ENCODE results near the gene NSDHL. TPM values are rescaled to one million over a fixed set of nuclear protein-coding genes. Genes with fewer than 3 reads are reported as not detected.

NSDHL gene
- total RNA-seq, 2 experiments from 2014 or later, result 20.0 to 20.6 TPM

GRCh38 chrX:152876931-152877840, 46.3 kb downstream of the NSDHL start:
- Mint-ChIP-seq H3K36me3 (ENCODE audit: low read depth) (no peaks in the 10 kb centered on the region), H3K27ac (no peak overlapping the region), H3K4me1 (peaks cover 2% of the 10 kb centered on the region), H3K9me3 (ENCODE audit: low read depth) (no peaks in the 10 kb centered on the region), H3K27me3 (no peaks in the 10 kb centered on the region), H3K4me3 (no peak overlapping the region)
- CTCF ChIA-PET, result no interaction called here
- intact Hi-C loops (cut with DNase I, micrococcal nuclease), result no loop called here
- ATAC-seq (no peak), DNase-seq (no peak)
- POLR2A ChIA-PET, result no interaction called here

- POLR2A ChIA-PET, result no interaction called here
- CTCF ChIA-PET, result no interaction called here
- intact Hi-C loops (cut with DNase I, micrococcal nuclease), result no loop called here
- DNase-seq (no peak), ATAC-seq (no peak)
- no peaks in the 10 kb centered on the region for H3K9me3 Mint-ChIP-seq (ENCODE audit: low read depth)
- H3K36me3 Mint-ChIP-seq (ENCODE audit: low read depth), result no peaks in the 10 kb centered on the region
- no peaks in the 10 kb centered on the region for H3K4me1 Mint-ChIP-seq
- H3K27me3 Mint-ChIP-seq, result no peaks in the 10 kb centered on the region
- no peak overlapping the region for H3K4me3 Mint-ChIP-seq
- H3K27ac Mint-ChIP-seq, result no peak overlapping the region
Observed at GRCh38 chrX:152878976-152879755, 48.3 kb downstream of the NSDHL start.

GRCh38 chrX:152881289-152881688, 50.4 kb downstream of the NSDHL start:
- Mint-ChIP-seq H3K36me3 (ENCODE audit: low read depth) (no peaks in the 10 kb centered on the region), H3K4me1 (no peaks in the 10 kb centered on the region), H3K27me3 (no peaks in the 10 kb centered on the region), H3K9me3 (ENCODE audit: low read depth) (no peaks in the 10 kb centered on the region), H3K27ac (no peak overlapping the region), H3K4me3 (no peak overlapping the region)
- ChIA-PET CTCF (no interaction called here), POLR2A (no interaction called here)
- DNase-seq (no peak), ATAC-seq (no peak)
- intact Hi-C loops (cut with DNase I, micrococcal nuclease), result no loop called here

- H3K4me3 Mint-ChIP-seq, result no peak overlapping the region
- intact Hi-C loops (cut with DNase I, micrococcal nuclease), result no loop called here
- peaks cover 5% of the 10 kb centered on the region for H3K27me3 Mint-ChIP-seq
- POLR2A ChIA-PET, result no interaction called here
- CTCF ChIA-PET, result no interaction called here
- H3K9me3 Mint-ChIP-seq (ENCODE audit: low read depth), result no peaks in the 10 kb centered on the region
- no peak overlapping the region for H3K27ac Mint-ChIP-seq
- H3K36me3 Mint-ChIP-seq (ENCODE audit: low read depth), result no peaks in the 10 kb centered on the region
- ATAC-seq (no peak), DNase-seq (no peak)
- H3K4me1 Mint-ChIP-seq, result no peaks in the 10 kb centered on the region
Observed at GRCh38 chrX:152884171-152884570, 53.3 kb downstream of the NSDHL start.

GRCh38 chrX:152886716-152887115, 55.9 kb downstream of the NSDHL start:
- Mint-ChIP-seq H3K27me3 (peaks cover 22% of the 10 kb centered on the region), H3K4me1 (no peaks in the 10 kb centered on the region), H3K36me3 (ENCODE audit: low read depth) (no peaks in the 10 kb centered on the region), H3K4me3 (no peak overlapping the region), H3K27ac (no peak overlapping the region), H3K9me3 (ENCODE audit: low read depth) (no peaks in the 10 kb centered on the region)
- intact Hi-C loops (cut with DNase I, micrococcal nuclease), result no loop called here
- ATAC-seq, result no peak
- no peak for DNase-seq
- POLR2A ChIA-PET, result no interaction called here
- CTCF ChIA-PET, result no interaction called here

- Mint-ChIP-seq H3K36me3 (ENCODE audit: low read depth) (no peaks in the 10 kb centered on the region), H3K27ac (no peak overlapping the region), H3K27me3 (peaks cover 34% of the 10 kb centered on the region), H3K9me3 (ENCODE audit: low read depth) (no peaks in the 10 kb centered on the region), H3K4me3 (no peak overlapping the region), H3K4me1 (no peaks in the 10 kb centered on the region)
- DNase-seq (no peak), ATAC-seq (no peak)
- intact Hi-C loops (cut with DNase I, micrococcal nuclease), result no loop called here
- CTCF ChIA-PET, result no interaction called here
- POLR2A ChIA-PET, result no interaction called here
Observed at GRCh38 chrX:152892499-152892898, 61.6 kb downstream of the NSDHL start.

GRCh38 chrX:152892999-152893891, 62.4 kb downstream of the NSDHL start:
- CTCF ChIA-PET, result no interaction called here
- H3K4me3 Mint-ChIP-seq, result no peak overlapping the region
- POLR2A ChIA-PET, result no interaction called here
- peaks cover 32% of the 10 kb centered on the region for H3K27me3 Mint-ChIP-seq
- H3K9me3 Mint-ChIP-seq (ENCODE audit: low read depth), result no peaks in the 10 kb centered on the region
- H3K36me3 Mint-ChIP-seq (ENCODE audit: low read depth), result no peaks in the 10 kb centered on the region
- H3K4me1 Mint-ChIP-seq, result no peaks in the 10 kb centered on the region
- DNase-seq, result no peak
- no peak overlapping the region for H3K27ac Mint-ChIP-seq
- ATAC-seq, result no peak
- intact Hi-C loops (cut with DNase I, micrococcal nuclease), result no loop called here

- ATAC-seq, result no peak
- Mint-ChIP-seq H3K27me3 (peaks cover 29% of the 10 kb centered on the region), H3K36me3 (ENCODE audit: low read depth) (no peaks in the 10 kb centered on the region), H3K27ac (no peak overlapping the region), H3K4me3 (no peak overlapping the region), H3K9me3 (ENCODE audit: low read depth) (no peaks in the 10 kb centered on the region), H3K4me1 (no peaks in the 10 kb centered on the region)
- POLR2A ChIA-PET, result no interaction called here
- CTCF ChIA-PET, result interaction anchor here (0.7 kb wide), 1 partner anchor 31 kb away, joined by 3 read pairs; no protein-coding TSS in a partner anchor
- DNase-seq, result no peak
- intact Hi-C loops (cut with DNase I, micrococcal nuclease), result no loop called here
Observed at GRCh38 chrX:152893980-152894610, 63.2 kb downstream of the NSDHL start.

- no peak overlapping the region for H3K27ac Mint-ChIP-seq
- ATAC-seq, result no peak
- DNase-seq, result no peak
- CTCF ChIA-PET, result interaction anchor here (0.6 kb wide), 1 partner anchor 37 kb away, joined by 5 read pairs; no protein-coding TSS in a partner anchor
- intact Hi-C loops (cut with DNase I, micrococcal nuclease), result no loop called here
- H3K9me3 Mint-ChIP-seq (ENCODE audit: low read depth), result no peaks in the 10 kb centered on the region
- H3K27me3 Mint-ChIP-seq, result peaks cover 26% of the 10 kb centered on the region
- POLR2A ChIA-PET, result no interaction called here
- H3K36me3 Mint-ChIP-seq (ENCODE audit: low read depth), result no peaks in the 10 kb centered on the region
- H3K4me3 Mint-ChIP-seq, result no peak overlapping the region
- no peaks in the 10 kb centered on the region for H3K4me1 Mint-ChIP-seq
Observed at GRCh38 chrX:152895121-152895520, 64.3 kb downstream of the NSDHL start.

GRCh38 chrX:152895724-152896420, 65.0 kb downstream of the NSDHL start:
- Mint-ChIP-seq H3K27ac (no peak overlapping the region), H3K4me3 (no peak overlapping the region), H3K36me3 (ENCODE audit: low read depth) (no peaks in the 10 kb centered on the region), H3K9me3 (ENCODE audit: low read depth) (no peaks in the 10 kb centered on the region), H3K27me3 (peaks cover 20% of the 10 kb centered on the region), H3K4me1 (peaks cover 2% of the 10 kb centered on the region)
- POLR2A ChIA-PET, result no interaction called here
- CTCF ChIA-PET, result no interaction called here
- ATAC-seq (no peak), DNase-seq (no peak)
- intact Hi-C loops (cut with DNase I, micrococcal nuclease), result no loop called here

GRCh38 chrX:152896450-152896849, 65.6 kb downstream of the NSDHL start:
- ChIA-PET CTCF (no interaction called here), POLR2A (no interaction called here)
- no peaks in the 10 kb centered on the region for H3K9me3 Mint-ChIP-seq (ENCODE audit: low read depth)
- no peak for ATAC-seq
- peaks cover 14% of the 10 kb centered on the region for H3K27me3 Mint-ChIP-seq
- H3K4me3 Mint-ChIP-seq, result no peak overlapping the region
- no peaks in the 10 kb centered on the region for H3K36me3 Mint-ChIP-seq (ENCODE audit: low read depth)
- H3K27ac Mint-ChIP-seq, result no peak overlapping the region
- H3K4me1 Mint-ChIP-seq, result peaks cover 3% of the 10 kb centered on the region
- intact Hi-C loops (cut with DNase I, micrococcal nuclease), result no loop called here
- DNase-seq, result no peak

Measured in activated CD4-positive, alpha-beta T cell treated with anti-CD3 and anti-CD28 coated beads for 36 hours (primary cell).